ENCODE results near the gene COPS8.

COPS8 gene

DNA sequence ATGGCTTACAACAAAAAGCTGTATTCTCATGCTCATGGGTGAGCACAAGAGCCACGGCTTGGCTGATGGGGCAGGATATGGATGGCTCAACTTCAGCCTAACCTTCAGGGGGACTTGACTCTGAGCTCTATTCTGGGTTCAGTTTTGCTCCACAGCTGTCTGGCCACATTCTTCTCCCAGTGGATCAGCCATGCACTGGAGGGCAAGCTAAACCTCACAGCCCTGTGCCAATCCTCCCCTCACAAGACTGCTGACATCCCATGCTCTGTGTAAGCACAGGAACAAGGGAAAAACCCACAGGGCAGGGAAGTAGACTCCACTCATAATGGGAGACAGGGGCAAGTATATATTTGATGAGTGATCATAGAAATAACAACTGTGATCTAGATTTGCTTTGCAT is 35.6 kb downstream of the COPS8 start:
- H3K23ac ChIP-seq (ENCODE audit: low read depth, low read length, poor library complexity), result no peak overlapping the region
- no CpG with 5 or more reads among the region's 1 CpG for WGBS, 2 donors (ENCODE audit: extremely low coverage in 2 of 2, insufficient read length in 2 of 2, insufficient replicate concordance in 1 of 2)

DNA sequence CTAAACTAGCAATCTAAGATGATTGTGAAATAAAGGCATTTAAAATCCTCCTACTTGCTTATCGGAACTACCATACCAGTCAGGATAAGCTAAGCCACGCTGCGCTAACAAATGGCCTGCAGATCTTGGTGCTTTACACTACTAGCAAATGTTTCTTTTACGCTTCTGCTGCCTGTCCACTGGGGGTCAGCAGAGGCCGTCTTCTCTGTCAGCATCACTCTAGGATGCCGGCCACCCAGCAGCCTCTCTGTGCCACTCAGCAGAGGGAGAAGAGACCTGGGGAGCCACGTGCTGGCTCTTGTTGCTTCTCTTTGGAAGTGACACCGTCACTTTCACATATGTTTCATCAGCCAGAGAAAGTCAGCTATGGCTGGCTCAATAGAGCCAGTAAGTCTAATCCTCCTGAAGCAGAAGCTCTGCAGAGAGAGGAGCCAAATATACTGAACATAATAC is 36.6 kb downstream of the COPS8 start:
- Histone ChIP-seq H2BK15ac (ENCODE audit: low read length) (no peak overlapping the region), H2AK5ac (ENCODE audit: low read depth, low read length) (no peak overlapping the region), H4K8ac (ENCODE audit: low read depth, low read length) (no peak overlapping the region), H3K27ac (replicated peaks; ENCODE audit: low read length) (no peak overlapping the region), H3K9me3 (replicated peaks in 1 of 2; ENCODE audit: control insufficient read depth in 2 of 2, insufficient read depth in 1 of 2, low read depth in 1 of 2, low read length in 2 of 2) (no peaks in the 10 kb centered on the region), H3K18ac (ENCODE audit: low read length) (no peak overlapping the region), H3K79me1 (ENCODE audit: low read depth, low read length) (no peaks in the 10 kb centered on the region), H3K4me1 (ENCODE audit: control insufficient read depth in 2 of 2, insufficient read depth in 1 of 2, low read depth in 1 of 2, low read length in 2 of 2) (no peaks in the 10 kb centered on the region), H3K9ac (ENCODE audit: low read depth, low read length, poor library complexity) (no peak overlapping the region), H4K91ac (ENCODE audit: low read depth, low read length, poor library complexity) (no peak overlapping the region), H3K4me3 (ENCODE audit: low read length in 2 of 2) (no peak overlapping the region), H3K14ac (ENCODE audit: low read length) (no peak overlapping the region), H2BK12ac (ENCODE audit: low read length) (no peak overlapping the region), H2BK5ac (ENCODE audit: low read length) (no peak overlapping the region), H3K36me3 (replicated peaks in 1 of 2; ENCODE audit: control insufficient read depth in 2 of 2, insufficient read depth in 2 of 2, low read length in 2 of 2) (no peaks in the 10 kb centered on the region), H2AFZ (ENCODE audit: low read length) (no peak overlapping the region), H3K4me2 (ENCODE audit: insufficient read depth, low read length, poor library complexity, severe bottlenecking) (no peak overlapping the region), H3K23ac (ENCODE audit: low read depth, low read length, poor library complexity) (no peak overlapping the region), H3K4ac (ENCODE audit: low read length) (no peak overlapping the region), H3K27me3 (ENCODE audit: control insufficient read depth in 3 of 3, insufficient read depth in 3 of 3, low read depth in 1 of 3, low read length in 3 of 3) (peaks cover 0 to 4% (median 0%) of the 10 kb centered on the region in 3 experiments), H2BK120ac (ENCODE audit: low read depth, low read length) (no peak overlapping the region)
- WGBS, 2 donors (ENCODE audit: extremely low coverage in 2 of 2, insufficient read length in 2 of 2, insufficient replicate concordance in 1 of 2), result no CpG with 5 or more reads among the region's 8 CpGs
- DNase-seq (ENCODE audit: low spot score), result no peak

More for the DNA sequence above, 35.6 kb downstream of the COPS8 start:
- Histone ChIP-seq H3K9me3 (replicated peaks in 1 of 2; ENCODE audit: control insufficient read depth in 2 of 2, insufficient read depth in 1 of 2, low read depth in 1 of 2, low read length in 2 of 2) (no peaks in the 10 kb centered on the region), H3K4me1 (ENCODE audit: control insufficient read depth in 2 of 2, insufficient read depth in 1 of 2, low read depth in 1 of 2, low read length in 2 of 2) (no peaks in the 10 kb centered on the region), H2BK5ac (ENCODE audit: low read length) (no peak overlapping the region), H3K4me3 (ENCODE audit: low read length in 2 of 2) (no peak overlapping the region), H3K4ac (ENCODE audit: low read length) (no peak overlapping the region), H3K27me3 (ENCODE audit: control insufficient read depth in 3 of 3, insufficient read depth in 3 of 3, low read depth in 1 of 3, low read length in 3 of 3) (peaks cover 0 to 4% (median 0%) of the 10 kb centered on the region in 3 experiments), H3K14ac (ENCODE audit: low read length) (no peak overlapping the region), H2AK5ac (ENCODE audit: low read depth, low read length) (no peak overlapping the region), H2BK15ac (ENCODE audit: low read length) (no peak overlapping the region), H3K9ac (ENCODE audit: low read depth, low read length, poor library complexity) (no peak overlapping the region), H3K18ac (ENCODE audit: low read length) (no peak overlapping the region), H3K79me1 (ENCODE audit: low read depth, low read length) (no peaks in the 10 kb centered on the region), H3K27ac (replicated peaks; ENCODE audit: low read length) (no peak overlapping the region), H3K36me3 (replicated peaks in 1 of 2; ENCODE audit: control insufficient read depth in 2 of 2, insufficient read depth in 2 of 2, low read length in 2 of 2) (no peaks in the 10 kb centered on the region), H2BK120ac (ENCODE audit: low read depth, low read length) (no peak overlapping the region), H3K4me2 (ENCODE audit: insufficient read depth, low read length, poor library complexity, severe bottlenecking) (no peak overlapping the region), H4K91ac (ENCODE audit: low read depth, low read length, poor library complexity) (no peak overlapping the region), H4K8ac (ENCODE audit: low read depth, low read length) (no peak overlapping the region), H2AFZ (ENCODE audit: low read length) (no peak overlapping the region), H2BK12ac (ENCODE audit: low read length) (no peak overlapping the region)
- no peak for DNase-seq (ENCODE audit: low spot score)

DNA sequence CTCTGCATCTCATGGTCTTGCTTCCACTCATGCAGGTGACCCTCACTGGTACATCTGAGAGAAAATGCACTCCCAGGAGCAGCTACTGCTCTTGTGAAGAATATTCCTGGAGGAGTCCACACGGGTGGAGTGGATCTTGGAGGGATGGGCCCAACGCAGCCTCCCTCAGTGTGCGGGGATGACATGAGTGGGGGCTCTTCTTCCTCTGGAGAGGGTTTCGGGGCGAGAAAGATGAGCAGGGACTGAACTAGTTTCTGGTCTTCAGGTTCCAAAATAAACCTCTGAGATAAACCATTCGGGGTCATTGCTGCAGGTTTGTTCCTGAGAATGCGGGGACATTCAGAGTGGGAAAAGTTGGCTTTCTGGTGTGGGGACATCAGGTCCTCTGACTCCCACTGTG is 39.1 kb downstream of the COPS8 start:
- no peaks in the 10 kb centered on the region for H3K79me1 ChIP-seq (ENCODE audit: low read depth, low read length)
- no peak overlapping the region for H3K4me3 ChIP-seq (ENCODE audit: low read length in 2 of 2)
- no CpG with 5 or more reads among the region's 7 CpGs for WGBS, 2 donors (ENCODE audit: extremely low coverage in 2 of 2, insufficient read length in 2 of 2, insufficient replicate concordance in 1 of 2)
- H3K4me2 ChIP-seq (ENCODE audit: insufficient read depth, low read length, poor library complexity, severe bottlenecking), result no peak overlapping the region
- H3K27me3 ChIP-seq (ENCODE audit: control insufficient read depth in 3 of 3, insufficient read depth in 3 of 3, low read depth in 1 of 3, low read length in 3 of 3), result no peaks in the 10 kb centered on the region
- H3K9ac ChIP-seq (ENCODE audit: low read depth, low read length, poor library complexity), result no peak overlapping the region
- H3K4me1 ChIP-seq (ENCODE audit: control insufficient read depth in 2 of 2, insufficient read depth in 1 of 2, low read depth in 1 of 2, low read length in 2 of 2), result peaks cover 4 to 5% of the 10 kb centered on the region in 2 donors
- H4K91ac ChIP-seq (ENCODE audit: low read depth, low read length, poor library complexity), result no peak overlapping the region
- H3K18ac ChIP-seq (ENCODE audit: low read length), result no peak overlapping the region
- no peak overlapping the region for H2BK15ac ChIP-seq (ENCODE audit: low read length)
- no peak overlapping the region for H2BK120ac ChIP-seq (ENCODE audit: low read depth, low read length)
- H2BK12ac ChIP-seq (ENCODE audit: low read length), result no peak overlapping the region
- H3K27ac ChIP-seq (replicated peaks; ENCODE audit: low read length), result no peak overlapping the region
- no peak overlapping the region for H3K4ac ChIP-seq (ENCODE audit: low read length)
- H2BK5ac ChIP-seq (ENCODE audit: low read length), result no peak overlapping the region
- H3K23ac ChIP-seq (ENCODE audit: low read depth, low read length, poor library complexity), result no peak overlapping the region
- H2AFZ ChIP-seq (ENCODE audit: low read length), result no peak overlapping the region
- H3K14ac ChIP-seq (ENCODE audit: low read length), result no peak overlapping the region
- DNase-seq (ENCODE audit: low spot score), result no peak
- H2AK5ac ChIP-seq (ENCODE audit: low read depth, low read length), result no peak overlapping the region
- H3K36me3 ChIP-seq (replicated peaks in 1 of 2; ENCODE audit: control insufficient read depth in 2 of 2, insufficient read depth in 2 of 2, low read length in 2 of 2), result peaks cover 0 to 4% of the 10 kb centered on the region in 2 donors
- peaks cover 6 to 11% of the 10 kb centered on the region in 2 donors for H3K9me3 ChIP-seq (replicated peaks in 1 of 2; ENCODE audit: control insufficient read depth in 2 of 2, insufficient read depth in 1 of 2, low read depth in 1 of 2, low read length in 2 of 2)
- no peak overlapping the region for H4K8ac ChIP-seq (ENCODE audit: low read depth, low read length)

DNA sequence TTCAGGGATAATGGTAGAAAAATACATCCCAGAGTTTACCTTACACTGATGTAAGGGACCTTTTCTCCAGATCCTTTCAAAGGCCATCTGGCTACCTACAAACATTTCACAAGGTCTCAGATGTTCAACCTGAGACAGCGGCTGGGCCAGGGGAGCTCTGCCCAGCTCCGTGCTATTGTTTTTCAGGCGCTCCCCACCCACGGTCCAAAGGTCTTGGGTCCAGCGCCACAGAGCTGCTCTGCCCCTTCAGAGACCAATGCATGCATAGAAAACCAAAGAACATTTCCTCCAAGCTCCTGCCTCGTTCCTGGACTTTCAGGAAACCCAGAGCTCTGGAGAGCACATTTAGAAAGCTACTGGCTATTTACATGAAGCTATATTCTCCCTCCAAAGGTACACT is 40.3 kb downstream of the COPS8 start:
- Histone ChIP-seq H4K91ac (ENCODE audit: low read depth, low read length, poor library complexity) (no peak overlapping the region), H3K36me3 (replicated peaks in 1 of 2; ENCODE audit: control insufficient read depth in 2 of 2, insufficient read depth in 2 of 2, low read length in 2 of 2) (peaks cover 0 to 4% of the 10 kb centered on the region in 2 donors), H2BK15ac (ENCODE audit: low read length) (no peak overlapping the region), H3K27me3 (ENCODE audit: control insufficient read depth in 3 of 3, insufficient read depth in 3 of 3, low read depth in 1 of 3, low read length in 3 of 3) (no peaks in the 10 kb centered on the region), H3K9me3 (replicated peaks in 1 of 2; ENCODE audit: control insufficient read depth in 2 of 2, insufficient read depth in 1 of 2, low read depth in 1 of 2, low read length in 2 of 2) (peaks cover 6 to 19% of the 10 kb centered on the region in 2 donors), H3K9ac (ENCODE audit: low read depth, low read length, poor library complexity) (no peak overlapping the region), H3K27ac (replicated peaks; ENCODE audit: low read length) (no peak overlapping the region), H4K8ac (ENCODE audit: low read depth, low read length) (no peak overlapping the region), H3K4me2 (ENCODE audit: insufficient read depth, low read length, poor library complexity, severe bottlenecking) (no peak overlapping the region), H2BK12ac (ENCODE audit: low read length) (no peak overlapping the region), H2BK5ac (ENCODE audit: low read length) (no peak overlapping the region), H3K79me1 (ENCODE audit: low read depth, low read length) (no peaks in the 10 kb centered on the region), H3K23ac (ENCODE audit: low read depth, low read length, poor library complexity) (no peak overlapping the region), H3K14ac (ENCODE audit: low read length) (no peak overlapping the region), H3K18ac (ENCODE audit: low read length) (no peak overlapping the region), H3K4ac (ENCODE audit: low read length) (no peak overlapping the region), H3K4me3 (ENCODE audit: low read length in 2 of 2) (no peak overlapping the region), H2BK120ac (ENCODE audit: low read depth, low read length) (no peak overlapping the region), H2AK5ac (ENCODE audit: low read depth, low read length) (no peak overlapping the region), H2AFZ (ENCODE audit: low read length) (no peak overlapping the region), H3K4me1 (ENCODE audit: control insufficient read depth in 2 of 2, insufficient read depth in 1 of 2, low read depth in 1 of 2, low read length in 2 of 2) (peaks cover 4 to 5% of the 10 kb centered on the region in 2 donors)
- DNase-seq (ENCODE audit: low spot score), result no peak
- no CpG with 5 or more reads among the region's 6 CpGs for WGBS, 2 donors (ENCODE audit: extremely low coverage in 2 of 2, insufficient read length in 2 of 2, insufficient replicate concordance in 1 of 2)
